CD14-positive monocyte (primary cell): ENCODE data around the gene SLC29A1. TPM values are rescaled to one million over a fixed set of nuclear protein-coding genes. Genes with fewer than 3 reads are reported as not detected.

Experiments
- DNase-seq, 3 donors: peaks; one replicate each; pipeline ENCODE4 v3.0.0-alpha.2; 2011 to 2022
- H2AFZ ChIP-seq: 2 replicates; pipeline ENCODE4 v1.6.0; 2012; ENCODE audit warnings: mild to moderate bottlenecking, low read depth, low read length, inconsistent platforms; ENCODE audit not compliant: insufficient read depth, poor library complexity, severe bottlenecking
- H3K27ac ChIP-seq, 2 donors: 1 replicate in 1 of 2; 2 replicates in 1 of 2; pipeline ENCODE4 v1.5.1; 2012 to 2013; ENCODE audit warnings: low read length in 2 of 2, control low read depth in 1 of 2, inconsistent platforms in 1 of 2, low read depth in 1 of 2, mild to moderate bottlenecking in 1 of 2
- H3K27me3 ChIP-seq, 2 donors: one replicate each; pipeline versions ENCODE4 v1.6.0 to v1.6.1; 2011 to 2013; ENCODE audit warnings: low read length in 2 of 2; ENCODE audit not compliant: control insufficient read depth in 2 of 2, insufficient read depth in 2 of 2
- H3K36me3 ChIP-seq, 2 donors: replicated peaks in 1 of 2; 1 replicate in 1 of 2; 2 replicates in 1 of 2; pipeline versions ENCODE4 v1.5.1 to v1.6.1; 2012 to 2013; ENCODE audit warnings: low read length in 2 of 2, control low read depth in 1 of 2, inconsistent platforms in 1 of 2, mild to moderate bottlenecking in 1 of 2; ENCODE audit not compliant: insufficient read depth in 2 of 2, control insufficient read depth in 1 of 2
- H3K4me1 ChIP-seq, 2 donors: 1 replicate in 1 of 2; 2 replicates in 1 of 2; pipeline versions ENCODE4 v1.5.1 to v1.6.1; 2012 to 2013; ENCODE audit warnings: low read length in 2 of 2, control low read depth in 1 of 2, inconsistent platforms in 1 of 2, mild to moderate bottlenecking in 1 of 2, moderate library complexity in 1 of 2; ENCODE audit not compliant: insufficient read depth in 2 of 2, control insufficient read depth in 1 of 2
- H3K4me2 ChIP-seq: replicated peaks from 2 replicates; pipeline ENCODE3; 2012; ENCODE audit warnings: low read length, moderate library complexity, mild to moderate bottlenecking; ENCODE audit not compliant: poor library complexity, severe bottlenecking; ENCODE audit errors: extremely low read depth
- H3K4me3 ChIP-seq, 3 experiments: fragments of 200-600 bp in 1 of 3; sonication (generic) in 1 of 3; replicated peaks in 1 of 3; 1 replicate in 2 of 3; 2 replicates in 1 of 3; pipeline ENCODE4 v1.5.1; 2011 to 2013; ENCODE audit warnings: low read length in 3 of 3, mild to moderate bottlenecking in 3 of 3, control low read depth in 2 of 3, low read depth in 2 of 3, inconsistent platforms in 1 of 3, moderate library complexity in 1 of 3
- H3K79me2 ChIP-seq: 2 replicates; pipeline ENCODE4 v1.6.0; 2012; ENCODE audit warnings: mild to moderate bottlenecking, control low read depth, inconsistent platforms, low read length, moderate library complexity; ENCODE audit not compliant: insufficient read depth
- H3K9ac ChIP-seq: 2 replicates; pipeline ENCODE4 v1.6.0; 2017; ENCODE audit warnings: low read length, mild to moderate bottlenecking; ENCODE audit not compliant: insufficient read depth, poor library complexity, severe bottlenecking
- H3K9me3 ChIP-seq, 2 donors: replicated peaks in 1 of 2; 1 replicate in 1 of 2; 2 replicates in 1 of 2; pipeline versions ENCODE4 v1.5.1 to v1.6.1; 2012 to 2013; ENCODE audit warnings: low read length in 2 of 2, control low read depth in 1 of 2; ENCODE audit not compliant: control insufficient read depth in 1 of 2, insufficient read depth in 1 of 2
- H4K20me1 ChIP-seq: 2 replicates; pipeline ENCODE4 v1.6.0; 2012; ENCODE audit warnings: mild to moderate bottlenecking, low read length, control low read depth, moderate library complexity; ENCODE audit not compliant: insufficient read depth
- H3K27ac Mint-ChIP-seq, 7 donors: one replicate each; pipeline ENCODE4 v1.8.0; 2020; ENCODE audit warnings: mild to moderate bottlenecking in 7 of 7, mixed read lengths in 7 of 7, moderate library complexity in 6 of 7, inconsistent platforms in 2 of 7
- H3K27me3 Mint-ChIP-seq, 3 donors: one replicate each; pipeline ENCODE4 v1.8.0; 2021 to 2022; ENCODE audit warnings: low read depth in 3 of 3, mild to moderate bottlenecking in 3 of 3, mixed read lengths in 3 of 3, moderate library complexity in 3 of 3, inconsistent platforms in 1 of 3
- H3K36me3 Mint-ChIP-seq, 2 donors: one replicate each; pipeline ENCODE4 v1.8.0; 2020; ENCODE audit warnings: mixed read lengths in 2 of 2, inconsistent platforms in 1 of 2, mild to moderate bottlenecking in 1 of 2
- H3K4me1 Mint-ChIP-seq: one replicate; pipeline ENCODE4 v1.8.0; 2020; ENCODE audit warnings: mild to moderate bottlenecking, mixed read lengths
- H3K4me3 Mint-ChIP-seq, 2 donors: one replicate each; pipeline ENCODE4 v1.8.0; 2020; ENCODE audit warnings: mild to moderate bottlenecking in 2 of 2, mixed read lengths in 2 of 2, moderate library complexity in 1 of 2
- H3K9me3 Mint-ChIP-seq, 7 donors: one replicate each; pipeline ENCODE4 v1.8.0; 2020 to 2022; ENCODE audit warnings: mixed read lengths in 7 of 7, mild to moderate bottlenecking in 6 of 7, moderate library complexity in 6 of 7, inconsistent platforms in 2 of 7
- CTCF ChIP-seq: fragments of 200-600 bp; IDR thresholded peaks from one replicate; pipeline ENCODE4 v1.8.0; 2022; ENCODE audit warnings: antibody characterized with exemption, mild to moderate bottlenecking
- WGBS: methylation state at CpG from one replicate; pipeline ENCODE4 v1.1.5; 2013; ENCODE audit warnings: missing lambda C conversion rate; ENCODE audit not compliant: insufficient coverage; 5-methylcytosine and 5-hydroxymethylcytosine counted together
- intact Hi-C, 2 donors: fragments of 100-400 bp; cut with micrococcal nuclease; formaldehyde crosslinking; loops; one replicate each; pipeline versions ENCODE4 v1.15.0 to v1.15.1; 2023
- polyA plus RNA-seq, 3 donors: library from polyadenylated mRNA; depleted of rRNA in 1 of 3; unstranded in 2 of 3; stranded (reverse) in 1 of 3; fragments of 300-500 nt in 2 of 3; fragments of >200 nt in 1 of 3; fragmentation: Illumina TruSeq in 2 of 3; gene quantifications; 1 replicate in 2 of 3; 2 replicates in 1 of 3; pipeline ENCODE4 v1.2.3, GENCODE V29; 2012 to 2021

Gene SLC29A1
- polyA plus RNA-seq, 3 donors, result 14.3 to 23.2 (median 15.0) TPM

GRCh38 chr6:44260451-44261297 lies 37.3 kb downstream of the SLC29A1 start:
- H3K4me3 ChIP-seq, result no peak overlapping the region
- peaks cover 72% of the 10 kb centered on the region for H3K4me1 Mint-ChIP-seq
- H3K27me3 ChIP-seq, result no peaks in the 10 kb centered on the region
- peaks cover 44 to 53% of the 10 kb centered on the region in 2 donors for H3K36me3 ChIP-seq
- DNase-seq, result no peak
- peaks cover 45 to 57% of the 10 kb centered on the region in 2 donors for H3K36me3 Mint-ChIP-seq
- TF ChIP-seq CTCF, result no peak
- H3K9me3 Mint-ChIP-seq, result no peaks in the 10 kb centered on the region
- H3K4me1 ChIP-seq, result peaks cover 49 to 77% of the 10 kb centered on the region in 2 donors
- 93% methylated on average over 4 of the region's 6 CpGs for WGBS
- H3K4me3 Mint-ChIP-seq, result no peak overlapping the region
- H3K27ac ChIP-seq, result no peak overlapping the region
- no peak overlapping the region for H3K4me2 ChIP-seq
- H3K27ac Mint-ChIP-seq, result peak overlapping the region in 3 of 7 donors; percentile 52 to 80 (median 64)
- peaks cover 93% of the 10 kb centered on the region for H4K20me1 ChIP-seq
- H3K27me3 Mint-ChIP-seq, result peaks cover 0 to 9% (median 2%) of the 10 kb centered on the region in 3 donors
- intact Hi-C loops, result loop anchor here in 1 of 2 donors (10.0 kb wide), 1 partner anchor 466 kb away; no protein-coding TSS in a partner anchor
- peaks cover 57% of the 10 kb centered on the region for H3K79me2 ChIP-seq
- H3K9ac ChIP-seq, result no peak overlapping the region
- H2AFZ ChIP-seq, result no peak overlapping the region
- H3K9me3 ChIP-seq, result no peaks in the 10 kb centered on the region

GRCh38 chr6:44261581-44261980 lies 38.2 kb downstream of the SLC29A1 start:
- peak overlapping the region in 1 of 3 experiments; percentile 99 for H3K4me3 ChIP-seq
- H3K9me3 ChIP-seq, result no peaks in the 10 kb centered on the region
- H3K4me1 Mint-ChIP-seq, result peaks cover 70% of the 10 kb centered on the region
- H3K27me3 ChIP-seq, result no peaks in the 10 kb centered on the region
- H3K27me3 Mint-ChIP-seq, result peaks cover 0 to 5% (median under 1%) of the 10 kb centered on the region in 3 donors
- peaks cover 44 to 48% of the 10 kb centered on the region in 2 donors for H3K36me3 ChIP-seq
- H4K20me1 ChIP-seq, result peaks cover 84% of the 10 kb centered on the region
- H2AFZ ChIP-seq, result no peak overlapping the region
- H3K4me3 Mint-ChIP-seq, result no peak overlapping the region
- H3K36me3 Mint-ChIP-seq, result peaks cover 44 to 57% of the 10 kb centered on the region in 2 donors
- no peak for TF ChIP-seq CTCF
- H3K9me3 Mint-ChIP-seq, result no peaks in the 10 kb centered on the region
- WGBS, result over 99% methylated on average over 8 of the region's 8 CpGs
- H3K9ac ChIP-seq, result no peak overlapping the region
- peaks cover 57% of the 10 kb centered on the region for H3K79me2 ChIP-seq
- H3K4me2 ChIP-seq, result peak overlapping the region; percentile 98
- H3K4me1 ChIP-seq, result peaks cover 50 to 76% of the 10 kb centered on the region in 2 donors
- peak overlapping the region in 1 of 7 donors; percentile 51 for H3K27ac Mint-ChIP-seq
- H3K27ac ChIP-seq, result no peak overlapping the region
- intact Hi-C loops, result loop anchor here in 1 of 2 donors (10.0 kb wide), 1 partner anchor 467 kb away; no protein-coding TSS in a partner anchor
- no peak for DNase-seq
